ENCODE measurements around the gene MAD2L1.
"Not testable (repeated sequence)": the region's sequence is repeated elsewhere in the genome, so short reads cannot be mapped to it uniquely, and the experiment has no call there.

Gene MAD2L1

DNA sequence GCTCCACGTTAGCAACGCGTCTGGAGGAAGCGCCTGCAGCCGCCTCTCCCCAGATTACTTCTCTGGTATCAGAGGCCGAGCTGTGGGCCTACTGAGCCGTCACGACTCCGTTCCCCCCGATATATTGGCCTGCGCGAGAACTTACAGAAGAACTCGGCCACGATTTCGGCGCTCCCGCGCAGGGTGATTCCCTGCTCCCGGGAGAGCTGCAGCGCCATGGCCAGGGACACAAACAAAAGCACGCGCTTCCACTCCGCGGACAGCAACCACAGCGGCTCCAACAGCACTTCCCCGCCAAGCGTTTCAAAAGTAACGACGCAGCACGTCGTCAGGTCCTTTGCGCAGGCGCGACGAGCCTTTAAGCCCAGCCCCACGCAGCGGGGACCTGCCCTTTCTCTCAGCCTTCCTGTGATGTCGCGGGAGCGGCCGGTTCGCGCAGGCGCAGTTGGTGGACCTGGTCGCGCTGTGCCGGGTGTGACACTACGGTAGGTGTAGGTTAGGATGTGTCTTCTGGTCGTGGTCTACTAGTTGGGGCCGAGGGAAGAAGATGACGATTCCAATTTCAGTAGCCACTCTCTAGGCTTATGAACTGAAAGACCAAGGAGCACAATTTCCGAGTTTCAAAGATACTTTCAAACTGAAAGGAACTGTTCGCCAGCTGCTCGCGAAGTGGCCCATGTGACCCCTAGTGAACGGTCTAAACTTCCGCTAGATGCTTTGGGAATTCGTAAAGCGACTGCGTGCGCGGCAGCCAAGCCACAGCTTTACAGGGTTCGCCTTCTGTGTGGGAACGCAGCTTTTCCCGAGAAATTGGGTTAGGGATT, at the start of gene MAD2L1:
TSS of gene MAD2L1 (minus strand) at position 332 of the 824 bp plus-strand sequence. CDS start at position 218, 114 bp downstream.
- peak; percentile 99 for DNase-seq (ENCODE audit: low read depth)
- TF ChIP-seq, protein P1, sequence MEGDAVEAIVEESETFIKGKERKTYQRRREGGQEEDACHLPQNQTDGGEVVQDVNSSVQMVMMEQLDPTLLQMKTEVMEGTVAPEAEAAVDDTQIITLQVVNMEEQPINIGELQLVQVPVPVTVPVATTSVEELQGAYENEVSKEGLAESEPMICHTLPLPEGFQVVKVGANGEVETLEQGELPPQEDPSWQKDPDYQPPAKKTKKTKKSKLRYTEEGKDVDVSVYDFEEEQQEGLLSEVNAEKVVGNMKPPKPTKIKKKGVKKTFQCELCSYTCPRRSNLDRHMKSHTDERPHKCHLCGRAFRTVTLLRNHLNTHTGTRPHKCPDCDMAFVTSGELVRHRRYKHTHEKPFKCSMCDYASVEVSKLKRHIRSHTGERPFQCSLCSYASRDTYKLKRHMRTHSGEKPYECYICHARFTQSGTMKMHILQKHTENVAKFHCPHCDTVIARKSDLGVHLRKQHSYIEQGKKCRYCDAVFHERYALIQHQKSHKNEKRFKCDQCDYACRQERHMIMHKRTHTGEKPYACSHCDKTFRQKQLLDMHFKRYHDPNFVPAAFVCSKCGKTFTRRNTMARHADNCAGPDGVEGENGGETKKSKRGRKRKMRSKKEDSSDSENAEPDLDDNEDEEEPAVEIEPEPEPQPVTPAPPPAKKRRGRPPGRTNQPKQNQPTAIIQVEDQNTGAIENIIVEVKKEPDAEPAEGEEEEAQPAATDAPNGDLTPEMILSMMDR (IDR thresholded peaks at IDR 0.05; ENCODE audit: insufficient read depth, low read depth, low read length, missing control alignments): no peak
- peak within 1 kb of the TSS; percentile 73 for H3K4me3 ChIP-seq (ENCODE audit: low read length)

DNA sequence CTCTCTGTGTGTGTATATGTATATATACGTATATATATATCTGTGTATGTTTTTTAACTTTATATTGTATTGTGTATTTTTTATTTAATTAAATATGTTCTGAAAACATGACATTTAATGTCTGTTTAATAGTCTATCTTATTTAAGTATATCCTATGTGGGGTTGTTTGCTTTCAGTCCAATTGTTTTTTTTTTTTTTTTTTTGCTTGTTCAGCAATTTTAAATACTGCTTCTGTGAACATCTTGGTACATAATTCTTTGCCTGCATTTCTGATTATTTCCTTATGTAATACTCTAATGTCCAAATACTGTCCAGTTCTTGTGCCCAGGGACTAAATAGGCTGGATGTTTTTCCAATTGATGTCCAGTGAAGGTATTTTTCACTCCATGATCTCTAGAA, 45.1 kb upstream of the MAD2L1 start:
- H3K4me3 ChIP-seq (ENCODE audit: low read length): no peak overlapping the region
- no peak for DNase-seq (ENCODE audit: low read depth)
- TF ChIP-seq, protein P1 (IDR thresholded peaks at IDR 0.05; ENCODE audit: insufficient read depth, low read depth, low read length, missing control alignments): no peak

DNA sequence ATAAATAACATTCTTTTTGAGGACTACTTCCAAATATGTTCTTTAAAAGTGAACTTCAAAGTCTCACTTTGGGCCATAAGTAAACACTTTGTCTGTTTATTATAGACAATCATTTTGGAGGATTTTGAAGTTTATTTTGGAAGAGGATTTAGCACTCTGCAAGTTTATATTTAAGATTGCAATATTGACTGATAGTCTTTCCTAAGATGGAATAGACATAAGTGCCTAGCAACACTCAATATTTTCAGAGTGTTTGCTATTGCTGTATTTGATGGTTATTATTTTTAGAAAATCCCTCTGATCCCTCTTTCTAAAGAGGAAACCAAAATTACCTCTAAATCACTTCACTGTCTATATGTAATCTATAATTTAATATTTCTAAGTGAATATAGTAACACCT, 42.8 kb upstream of the MAD2L1 start:
- TF ChIP-seq, protein P1 (IDR thresholded peaks at IDR 0.05; ENCODE audit: insufficient read depth, low read depth, low read length, missing control alignments): no peak

DNA sequence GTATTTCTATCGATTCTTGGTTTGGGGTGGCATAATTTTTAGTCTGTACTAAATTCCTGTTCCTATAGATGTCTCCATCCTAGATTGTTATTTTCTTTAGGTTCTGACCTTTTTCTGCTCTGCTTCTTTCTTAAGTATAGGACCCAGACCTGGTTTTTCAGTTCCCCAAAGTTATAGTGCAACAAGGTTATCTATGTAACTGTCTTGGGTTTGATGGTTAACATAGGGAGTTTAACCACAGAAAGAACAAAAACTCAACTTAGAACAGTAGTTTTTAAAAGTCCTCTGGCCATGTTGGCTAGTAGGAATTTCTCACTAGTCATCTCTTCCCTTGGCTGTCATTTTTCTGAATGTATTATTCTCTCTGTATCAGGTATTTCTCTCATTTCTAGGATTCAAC, 38.8 kb upstream of the MAD2L1 start:
- H3K4me3 ChIP-seq (ENCODE audit: low read length): no peak overlapping the region
- TF ChIP-seq, protein P1 (IDR thresholded peaks at IDR 0.05; ENCODE audit: insufficient read depth, low read depth, low read length, missing control alignments): no peak
- no peak for DNase-seq (ENCODE audit: low read depth)

More for the DNA sequence above, 42.8 kb upstream of the MAD2L1 start:
- DNase-seq (ENCODE audit: low read depth): no peak
- H3K4me3 ChIP-seq (ENCODE audit: low read length): no peak overlapping the region

DNA sequence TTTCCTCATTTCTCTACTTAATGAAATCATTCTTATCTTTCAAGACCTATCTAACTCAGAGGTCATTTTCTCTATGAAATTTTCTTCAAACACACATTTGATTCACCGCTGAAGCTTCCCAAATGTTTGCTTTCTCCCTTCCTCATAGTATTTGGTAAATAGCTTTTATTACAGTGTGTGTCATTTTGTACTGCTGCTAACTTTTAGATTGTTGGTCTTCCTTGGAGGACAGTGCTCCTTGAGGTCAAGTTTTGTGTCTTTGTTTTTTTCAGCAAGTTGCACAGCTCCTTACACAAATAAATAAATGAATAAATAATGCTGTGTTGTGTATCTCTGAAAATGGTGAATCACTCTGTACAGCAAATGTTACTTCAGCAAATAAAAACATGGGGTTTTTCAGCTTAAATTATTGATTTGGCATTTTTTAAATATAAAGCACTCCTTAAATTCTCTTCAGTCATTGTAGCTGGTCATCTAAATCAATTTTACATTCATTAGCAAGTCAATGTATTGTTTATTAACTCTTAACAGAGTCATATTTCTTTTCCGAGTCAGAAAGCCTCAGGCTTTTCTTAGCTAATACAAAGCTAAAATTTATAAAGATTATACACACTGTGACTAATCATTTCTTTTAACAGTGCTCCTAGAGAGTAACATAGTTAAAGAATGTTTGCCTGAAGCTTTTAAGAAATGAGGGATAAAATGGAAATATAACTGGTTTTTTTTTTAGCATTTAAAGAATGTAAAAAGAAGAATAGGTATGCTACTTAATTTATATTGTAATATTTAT, 30.1 kb upstream of the MAD2L1 start:
- H3K4me3 ChIP-seq (ENCODE audit: low read length): no peak overlapping the region
- DNase-seq (ENCODE audit: low read depth): peak; percentile 44
- TF ChIP-seq, protein P1 (IDR thresholded peaks at IDR 0.05; ENCODE audit: insufficient read depth, low read depth, low read length, missing control alignments): no peak

DNA sequence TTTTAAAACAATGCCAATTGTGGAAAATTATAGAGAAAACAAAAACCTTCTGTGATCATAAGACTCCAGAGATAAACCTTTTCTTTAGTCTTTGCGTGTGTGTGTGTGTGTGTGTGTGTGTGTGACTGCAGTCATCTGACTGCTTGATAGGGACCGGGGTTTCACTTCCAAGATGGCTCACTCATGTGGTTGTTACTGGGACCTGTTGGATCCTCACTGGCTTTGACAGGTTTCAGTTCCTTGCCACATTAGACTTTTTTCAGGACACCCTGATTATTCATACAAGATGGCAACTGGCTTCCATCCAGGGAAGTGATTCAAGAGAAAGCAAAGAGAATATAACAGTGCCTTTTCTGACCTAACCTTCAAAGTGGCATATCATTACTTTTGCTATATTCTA, 21.9 kb upstream of the MAD2L1 start:
- peak; percentile 7 for DNase-seq (ENCODE audit: low read depth)
- TF ChIP-seq, protein P1 (IDR thresholded peaks at IDR 0.05; ENCODE audit: insufficient read depth, low read depth, low read length, missing control alignments): no peak
- no peak overlapping the region for H3K4me3 ChIP-seq (ENCODE audit: low read length)

DNA sequence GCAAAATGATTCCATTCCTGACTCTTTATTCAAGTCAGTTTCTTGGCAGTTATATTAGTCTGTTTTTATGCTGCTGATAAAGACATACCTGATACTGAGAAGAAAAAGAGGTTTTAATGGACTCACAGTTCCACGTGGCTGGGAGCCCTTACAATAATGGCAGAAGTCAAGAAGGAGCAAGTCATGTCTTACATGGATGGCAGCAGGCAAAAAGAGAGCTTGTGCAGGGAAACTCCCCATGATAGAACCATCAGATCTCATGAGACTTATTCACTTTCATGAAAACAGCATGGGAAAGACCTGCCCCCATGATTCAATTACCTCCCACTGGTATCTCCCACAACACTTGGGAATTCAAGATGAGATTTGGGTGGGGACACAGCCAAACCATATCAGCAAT, 21.4 kb upstream of the MAD2L1 start:
- not testable (repeated sequence) for H3K4me3 ChIP-seq (ENCODE audit: low read length); DNase-seq (ENCODE audit: low read depth)

Measured in epithelial cell of esophagus (primary cell).